HepG2 (cell line): ENCODE data around the gene GDF11. TPM values are rescaled to one million over a fixed set of nuclear protein-coding genes. Genes with fewer than 3 reads are reported as not detected.
A peak's percentile ranks its signal among the peaks of the same experiment; 100 is the strongest.

ENCODE experiments used
- ATAC-seq: fragments of 200-7000 bp; cut with Tn5 transposase; 3 replicates; pipeline ENCODE4 v1.9.1; 2020; ENCODE audit warnings: mild to moderate bottlenecking, moderate library complexity
- BruUV-seq: library from RNA; stranded (reverse); fragments of 400-500 nt; replicated peaks from 2 replicates; lab custom pipeline; 2021; lab: Mats Ljungman, UMichigan
- CTCF ChIA-PET: fragments of 300-600 bp; formaldehyde crosslinking; extraction: SDS; loops from one replicate; lab custom pipeline; 2021; ENCODE audit warnings: low total read pairs, inconsistent platforms, low intra/inter-chr PET ratio; lab: Yijun Ruan, JAX
- POLR2A ChIA-PET: fragments of 350-600 bp; sonication (Branson Sonifier 250); formaldehyde crosslinking; loops from one replicate; lab custom pipeline; 2020; ENCODE audit warnings: antibody characterized with exemption, inconsistent platforms; lab: Yijun Ruan, JAX
- DNase-seq: peaks from one replicate; pipeline ENCODE4 v3.0.0-alpha.2; 2015; ENCODE audit warnings: low spot score
- FAIRE-seq: peaks from 3 replicates; lab custom pipeline; 2011; peaks lifted over from hg19 to GRCh38; lab: Jason Lieb, UNC
- H2AFZ ChIP-seq: one replicate; pipeline ENCODE4 v1.6.1; 2011; ENCODE audit warnings: low read length, inconsistent platforms
- H3K27ac ChIP-seq: fragments of 300-600 bp; 3 replicates; pipeline ENCODE4 v1.8.0; 2011; ENCODE audit warnings: mixed run types, mild to moderate bottlenecking, mixed read lengths, low read length, inconsistent platforms; ENCODE audit not compliant: insufficient read depth; ENCODE audit errors: extremely low read length
- H3K27me3 ChIP-seq, 2 experiments: fragments of 200-600 bp in 1 of 2; 2 replicates in 1 of 2; 3 replicates in 1 of 2; pipeline versions ENCODE4 v1.6.0 to v1.8.0; 2011; ENCODE audit warnings: low read length in 2 of 2, mild to moderate bottlenecking in 2 of 2, moderate library complexity in 2 of 2, inconsistent platforms in 1 of 2; ENCODE audit not compliant: insufficient read depth in 2 of 2, control insufficient read depth in 1 of 2
- H3K36me3 ChIP-seq, 2 experiments: fragments of 200-600 bp in 1 of 2; replicated peaks in 1 of 2; 2 replicates in 1 of 2; 3 replicates in 1 of 2; pipeline versions ENCODE4 v1.5.1 to v1.8.0; 2011; ENCODE audit warnings: low read length in 2 of 2, inconsistent platforms in 1 of 2; ENCODE audit not compliant: insufficient read depth in 2 of 2, control insufficient read depth in 1 of 2
- H3K4me1 ChIP-seq: 2 replicates; pipeline ENCODE4 v1.5.1; 2012; ENCODE audit warnings: low read length, inconsistent platforms; ENCODE audit not compliant: insufficient read depth
- H3K4me2 ChIP-seq: 2 replicates; pipeline ENCODE4 v1.6.0; 2011; ENCODE audit warnings: low read depth, low read length, inconsistent platforms
- H3K4me3 ChIP-seq, 3 experiments: fragments of 200-600 bp in 1 of 3; sonication (generic), shearing (Covaris generic) in 1 of 3; replicated peaks in 1 of 3; 2 replicates each; pipeline ENCODE4 v1.5.1; 2011 to 2016; ENCODE audit warnings: low read length in 3 of 3, inconsistent platforms in 2 of 3, low read depth in 2 of 3, mild to moderate bottlenecking in 2 of 3, control low read depth in 1 of 3, mixed read lengths in 1 of 3; ENCODE audit not compliant: insufficient read depth in 1 of 3
- H3K79me2 ChIP-seq: one replicate; pipeline ENCODE4 v1.6.1; 2011; ENCODE audit warnings: low read length, inconsistent platforms; ENCODE audit not compliant: insufficient read depth
- H3K9ac ChIP-seq: 2 replicates; pipeline ENCODE4 v1.6.0; 2011; ENCODE audit warnings: mild to moderate bottlenecking, low read depth, low read length, inconsistent platforms; ENCODE audit not compliant: insufficient read depth
- H3K9me3 ChIP-seq: 2 replicates; pipeline ENCODE4 v1.5.1; 2012; ENCODE audit warnings: mild to moderate bottlenecking, low read length
- H4K20me1 ChIP-seq: 2 replicates; pipeline ENCODE4 v1.6.0; 2011; ENCODE audit warnings: inconsistent platforms, mild to moderate bottlenecking, low read length, moderate library complexity; ENCODE audit not compliant: insufficient read depth
- CSRNP1 ChIP-seq: sonication (generic); formaldehyde crosslinking; IDR thresholded peaks from 2 replicates; pipeline ENCODE4 v1.8.1; 2023; ENCODE audit warnings: mild to moderate bottlenecking, missing genetic modification reagents
- MLLT10 ChIP-seq: sonication (generic); formaldehyde crosslinking; IDR thresholded peaks from 2 replicates; pipeline ENCODE4 v1.4.0; 2020; ENCODE audit warnings: missing genetic modification reagents
- NFATC3 ChIP-seq: sonication (generic); formaldehyde crosslinking; IDR thresholded peaks from 2 replicates; pipeline ENCODE4 v1.5.1; 2020; ENCODE audit warnings: mild to moderate bottlenecking, missing genetic modification reagents
- NONO ChIP-seq, 2 experiments: fragments of 450-650 bp in 1 of 2; sonication (generic) in 1 of 2; formaldehyde crosslinking in 1 of 2; IDR thresholded peaks in 1 of 2; conservative IDR thresholded peaks in 1 of 2; 2 replicates each; pipeline versions ENCODE4 v1.6.1 to v1.8.0; 2017 to 2022; ENCODE audit warnings: mild to moderate bottlenecking in 1 of 2, missing genetic modification reagents in 1 of 2, moderate library complexity in 1 of 2
- PRDM4 ChIP-seq: sonication (generic); formaldehyde crosslinking; IDR thresholded peaks from 2 replicates; pipeline ENCODE4 v1.9.0; 2021; ENCODE audit warnings: missing genetic modification reagents, borderline replicate concordance
- SRY ChIP-seq: sonication (generic); formaldehyde crosslinking; IDR thresholded peaks from 2 replicates; pipeline ENCODE4 v1.8.0; 2022; ENCODE audit warnings: mild to moderate bottlenecking, missing genetic modification reagents
- ZBTB14 ChIP-seq: sonication (generic); formaldehyde crosslinking; IDR thresholded peaks from 2 replicates; pipeline ENCODE4 v1.4.0; 2020; ENCODE audit warnings: missing genetic modification reagents
- ZFP36L2 ChIP-seq: sonication (generic); formaldehyde crosslinking; IDR thresholded peaks from 2 replicates; pipeline ENCODE4 v1.4.0; 2020; ENCODE audit warnings: missing genetic modification reagents
- ZNF3 ChIP-seq: IDR thresholded peaks from 2 replicates; pipeline ENCODE4 v1.7.0; 2017; ENCODE audit warnings: inconsistent platforms
- WGBS: methylation state at CpG from one replicate; pipeline ENCODE4 v1.1.6; 2017; ENCODE audit warnings: low lambda C conversion rate; 5-methylcytosine and 5-hydroxymethylcytosine counted together
- in situ Hi-C: cut with HindIII; loops from 2 replicates; pipeline ENCODE4 v1.10.0; 2017; ENCODE audit warnings: low pct_unique_long_range_greater_than_20kb; ENCODE audit not compliant: extremely low pct_ligation_motif_present
- intact Hi-C: fragments of 100-400 bp; cut with micrococcal nuclease; formaldehyde crosslinking; loops from one replicate; pipeline ENCODE4 v1.10.0; 2022; ENCODE audit not compliant: unreplicated experiment
- polyA plus RNA-seq, 8 experiments: library from polyadenylated mRNA; depleted of rRNA in 3 of 8; stranded (reverse) in 7 of 8; unstranded in 1 of 8; fragments of >200 nt; fragmentation: Illumina TruSeq in 4 of 8; extraction: Trizol in 4 of 8; gene quantifications; 2 replicates each; pipeline versions ENCODE4 v1.2.1 to v1.2.3, GENCODE V29; 2011 to 2016; ENCODE audit warnings: low read depth in 4 of 8, missing spikeins in 1 of 8, mixed read lengths in 1 of 8; ENCODE audit not compliant: insufficient read depth in 1 of 8
- total RNA-seq, 5 experiments: library from RNA; depleted of rRNA; stranded (reverse); fragments of >200 nt; fragmentation: Illumina TruSeq; extraction: Trizol; gene quantifications; 2 replicates each; pipeline ENCODE4 v1.2.3, GENCODE V29; 2016; ENCODE audit warnings: low read depth in 1 of 5

GDF11 gene
- total and polyA plus RNA-seq, 2 of the 13 experiments (the other 11 are each of a cell fraction or from before 2014, with no cell fraction given) = 0.63 to 1.5 TPM

- TF ChIP-seq PRDM4 (CRISPR knock-in tag) (0 out of 2 replicates have a peak, but pooled peaks have one; percentile 69), ZFP36L2 (CRISPR knock-in tag) (no peak), NONO (IDR thresholded peaks at IDR 0.05) (no peak), NONO (CRISPR knock-in tag; conservative IDR thresholded peaks at IDR 0.05) (peak; percentile 76)
Observed at GRCh38 chr12:55715833-55716581, 26.9 kb upstream of the GDF11 start, which contains the start of gene BLOC1S1 (continued).

- Histone ChIP-seq H3K4me1 (peaks cover 60% of the 10 kb centered on the region), H2AFZ (peak overlapping the region; percentile 79), H4K20me1 (no peaks in the 10 kb centered on the region), H3K4me3 (peak overlapping the region; percentile 77 to 96 (median 84)), H3K9me3 (no peaks in the 10 kb centered on the region), H3K27me3 (peaks cover 0 to 11% of the 10 kb centered on the region in 2 experiments; a peak in 2 of 5 replicates), H3K27ac (peak overlapping the region; percentile 81), H3K79me2 (no peaks in the 10 kb centered on the region), H3K9ac (peak overlapping the region; percentile 80), H3K4me2 (peak overlapping the region; percentile 72), H3K36me3 (no peaks in the 10 kb centered on the region; a peak in 1 of 5 replicates)
- FAIRE-seq = no peak
- intact Hi-C loops = no loop called here
- BruUV-seq = no TSS peak
- ChIA-PET CTCF (no interaction called here), POLR2A (interaction anchor here (1.5 to 1.6 kb wide), 2 partner anchors 10 to 35 kb away, joined by 9 to 15 read pairs; partner anchors contain the start of gene ITGA7)
- 14% methylated on average over 13 of the region's 13 CpGs for WGBS
- no peak; the same call in 2 of the 3 replicates for ATAC-seq
- in situ Hi-C loops = no loop called here
- DNase-seq = no peak
- no peak for TF ChIP-seq ZBTB14 (CRISPR knock-in tag)
- TF ChIP-seq ZNF3 = no peak
- TF ChIP-seq SRY (CRISPR knock-in tag) = no peak
- 0 out of 2 replicates have a peak, but pooled peaks have one; percentile 52 for TF ChIP-seq NFATC3 (CRISPR knock-in tag)
- TF ChIP-seq CSRNP1 (CRISPR knock-in tag) = 0 out of 2 replicates have a peak, but pooled peaks have one; percentile 18
- TF ChIP-seq MLLT10 (CRISPR knock-in tag) = no peak
Observed at GRCh38 chr12:55716582-55716957, 26.4 kb upstream of the GDF11 start.
